ENCODE data around the gene PCDHGA8.

Gene PCDHGA8

DNA sequence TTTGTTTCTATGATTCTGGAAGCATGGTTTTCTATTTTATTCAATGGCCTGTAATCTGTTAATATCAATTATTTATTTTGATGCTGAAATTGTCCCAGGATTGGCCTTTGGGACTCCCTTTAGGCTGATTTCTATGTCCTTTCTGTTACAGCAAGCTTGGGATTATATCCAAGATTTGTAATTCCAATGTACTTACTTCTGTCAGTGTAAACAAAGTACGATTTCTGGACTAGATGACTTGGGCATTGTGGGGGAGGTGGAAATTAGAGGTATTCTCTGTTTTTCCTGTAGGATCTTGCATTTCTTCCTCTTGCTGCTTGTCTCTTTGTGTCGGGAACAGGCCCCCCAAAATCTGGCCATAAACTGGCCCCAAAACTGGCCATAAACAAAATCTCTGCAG lies 41.6 kb downstream of the PCDHGA8 start:
- Histone ChIP-seq H3K4me1 (ENCODE audit: insufficient read depth, insufficient read length) (no peaks in the 10 kb centered on the region), H3K36me3 (ENCODE audit: insufficient read depth, insufficient read length, low read length) (no peaks in the 10 kb centered on the region), H3K4me3 (ENCODE audit: insufficient read length, low read depth) (no peak overlapping the region), H3K9ac (ENCODE audit: insufficient read length, low read depth) (no peak overlapping the region), H3K9me3 (ENCODE audit: insufficient read depth, low read length) (peaks cover 18% of the 10 kb centered on the region; the same call in 1 of the 2 replicates), H3K27me3 (ENCODE audit: insufficient read depth, insufficient read length) (no peaks in the 10 kb centered on the region)
- TF ChIP-seq ZNF274 (IDR thresholded peaks at IDR 0.05; ENCODE audit: low read depth, low read length) (no peak), YY1 (IDR thresholded peaks at IDR 0.05; ENCODE audit: insufficient read depth, insufficient read length) (no peak), SUZ12 (IDR thresholded peaks at IDR 0.05; ENCODE audit: extremely low read depth, insufficient read depth, insufficient read length) (no peak)
- no peak for DNase-seq (ENCODE audit: low read depth, low spot score)

DNA sequence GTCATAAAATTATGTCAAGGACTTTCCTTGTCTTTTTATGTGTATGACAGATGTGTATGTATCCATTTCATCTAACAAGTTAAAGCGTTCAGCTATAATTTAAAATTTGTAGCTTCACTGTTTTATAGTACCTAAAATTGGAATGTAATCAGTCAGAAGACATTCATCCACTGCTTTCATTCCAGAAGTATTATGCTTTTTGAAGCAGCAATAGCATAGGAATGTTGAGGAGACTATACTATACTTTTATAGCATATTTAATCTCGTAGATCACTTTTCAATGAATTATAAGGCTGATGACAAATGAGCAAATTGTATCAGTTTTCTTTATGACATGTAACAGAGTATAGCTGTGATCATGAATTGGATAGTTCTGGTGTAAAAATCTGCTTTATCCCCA lies 44.8 kb downstream of the PCDHGA8 start:
- H3K9ac ChIP-seq (ENCODE audit: insufficient read length, low read depth) = no peak overlapping the region
- TF ChIP-seq YY1 (IDR thresholded peaks at IDR 0.05; ENCODE audit: insufficient read depth, insufficient read length) (no peak), SUZ12 (IDR thresholded peaks at IDR 0.05; ENCODE audit: extremely low read depth, insufficient read depth, insufficient read length) (no peak), ZNF274 (IDR thresholded peaks at IDR 0.05; ENCODE audit: low read depth, low read length) (no peak)
- H3K4me1 ChIP-seq (ENCODE audit: insufficient read depth, insufficient read length) = no peaks in the 10 kb centered on the region
- no peaks in the 10 kb centered on the region for H3K36me3 ChIP-seq (ENCODE audit: insufficient read depth, insufficient read length, low read length)
- H3K4me3 ChIP-seq (ENCODE audit: insufficient read length, low read depth) = no peak overlapping the region
- no peaks in the 10 kb centered on the region for H3K27me3 ChIP-seq (ENCODE audit: insufficient read depth, insufficient read length)
- H3K9me3 ChIP-seq (ENCODE audit: insufficient read depth, low read length) = peaks cover 7% of the 10 kb centered on the region; the same call in 1 of the 2 replicates
- DNase-seq (ENCODE audit: low read depth, low spot score) = no peak

DNA sequence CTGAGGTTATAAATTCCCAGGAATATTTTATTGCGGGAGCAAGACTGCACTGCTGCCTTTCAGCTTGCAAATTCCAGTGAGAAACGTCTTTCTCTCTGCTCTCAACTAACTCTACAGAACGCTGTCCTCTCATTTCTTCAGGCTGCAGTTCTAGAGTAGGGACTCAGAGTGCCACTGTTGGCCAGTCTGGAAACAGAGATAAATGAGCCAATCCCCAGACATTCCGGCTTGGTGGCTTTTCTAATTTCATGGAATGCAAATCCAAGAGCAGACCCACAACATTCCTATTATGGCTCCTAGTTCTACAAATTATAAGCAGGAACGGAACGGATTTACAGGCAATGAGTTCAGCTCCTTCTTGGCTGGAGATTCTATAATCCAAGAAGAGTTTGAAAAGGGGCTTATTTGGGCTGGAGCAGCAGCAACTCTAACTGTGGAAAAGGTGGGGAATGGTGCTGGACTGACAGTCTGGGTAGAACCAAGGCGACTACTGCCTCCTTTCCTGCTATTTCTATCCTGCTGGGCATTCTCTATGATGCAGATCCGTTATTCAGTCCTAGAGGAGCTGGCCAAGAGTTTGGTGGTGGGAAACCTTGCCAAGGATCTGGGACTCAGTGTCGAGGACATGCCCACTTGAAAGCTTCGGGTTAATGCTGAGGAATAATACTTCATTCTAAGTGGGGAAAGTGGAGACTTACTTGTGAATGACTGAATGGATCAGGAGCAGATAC lies 47.1 kb downstream of the PCDHGA8 start:
- H3K4me3 ChIP-seq (ENCODE audit: insufficient read length, low read depth) = no peak overlapping the region
- TF ChIP-seq ZNF274 (IDR thresholded peaks at IDR 0.05; ENCODE audit: low read depth, low read length) (no peak), YY1 (IDR thresholded peaks at IDR 0.05; ENCODE audit: insufficient read depth, insufficient read length) (no peak), SUZ12 (IDR thresholded peaks at IDR 0.05; ENCODE audit: extremely low read depth, insufficient read depth, insufficient read length) (no peak)
- no peaks in the 10 kb centered on the region for H3K4me1 ChIP-seq (ENCODE audit: insufficient read depth, insufficient read length)
- H3K36me3 ChIP-seq (ENCODE audit: insufficient read depth, insufficient read length, low read length) = no peaks in the 10 kb centered on the region
- peaks cover 6% of the 10 kb centered on the region for H3K9me3 ChIP-seq (ENCODE audit: insufficient read depth, low read length)
- DNase-seq (ENCODE audit: low read depth, low spot score) = no peak
- H3K27me3 ChIP-seq (ENCODE audit: insufficient read depth, insufficient read length) = no peaks in the 10 kb centered on the region
- H3K9ac ChIP-seq (ENCODE audit: insufficient read length, low read depth) = no peak overlapping the region

DNA sequence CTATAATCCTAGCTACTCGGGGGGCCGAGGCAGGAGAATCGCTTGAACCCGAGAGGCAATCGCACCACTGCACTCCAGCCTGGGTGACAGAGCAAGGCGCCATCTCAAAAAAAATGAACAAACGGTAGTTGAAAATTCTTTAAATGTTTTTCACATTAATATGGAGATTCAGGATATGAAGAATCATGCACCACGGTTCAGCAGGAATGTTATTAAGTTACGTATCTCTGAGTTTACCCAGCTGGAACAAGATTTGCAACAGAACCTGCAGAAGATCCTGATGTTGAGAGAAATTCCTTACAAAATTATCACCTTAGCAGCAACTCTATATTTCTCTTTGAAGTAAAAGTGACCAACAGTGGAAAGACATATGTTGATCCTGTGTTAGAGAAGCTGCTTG lies 47.9 kb downstream of the PCDHGA8 start:
- Histone ChIP-seq H3K36me3 (ENCODE audit: insufficient read depth, insufficient read length, low read length) (no peaks in the 10 kb centered on the region), H3K9me3 (ENCODE audit: insufficient read depth, low read length) (peaks cover 6% of the 10 kb centered on the region), H3K9ac (ENCODE audit: insufficient read length, low read depth) (no peak overlapping the region), H3K27me3 (ENCODE audit: insufficient read depth, insufficient read length) (no peaks in the 10 kb centered on the region), H3K4me3 (ENCODE audit: insufficient read length, low read depth) (no peak overlapping the region), H3K4me1 (ENCODE audit: insufficient read depth, insufficient read length) (no peaks in the 10 kb centered on the region)
- TF ChIP-seq SUZ12 (IDR thresholded peaks at IDR 0.05; ENCODE audit: extremely low read depth, insufficient read depth, insufficient read length) (no peak), ZNF274 (IDR thresholded peaks at IDR 0.05; ENCODE audit: low read depth, low read length) (no peak), YY1 (IDR thresholded peaks at IDR 0.05; ENCODE audit: insufficient read depth, insufficient read length) (no peak)
- no peak for DNase-seq (ENCODE audit: low read depth, low spot score)

DNA sequence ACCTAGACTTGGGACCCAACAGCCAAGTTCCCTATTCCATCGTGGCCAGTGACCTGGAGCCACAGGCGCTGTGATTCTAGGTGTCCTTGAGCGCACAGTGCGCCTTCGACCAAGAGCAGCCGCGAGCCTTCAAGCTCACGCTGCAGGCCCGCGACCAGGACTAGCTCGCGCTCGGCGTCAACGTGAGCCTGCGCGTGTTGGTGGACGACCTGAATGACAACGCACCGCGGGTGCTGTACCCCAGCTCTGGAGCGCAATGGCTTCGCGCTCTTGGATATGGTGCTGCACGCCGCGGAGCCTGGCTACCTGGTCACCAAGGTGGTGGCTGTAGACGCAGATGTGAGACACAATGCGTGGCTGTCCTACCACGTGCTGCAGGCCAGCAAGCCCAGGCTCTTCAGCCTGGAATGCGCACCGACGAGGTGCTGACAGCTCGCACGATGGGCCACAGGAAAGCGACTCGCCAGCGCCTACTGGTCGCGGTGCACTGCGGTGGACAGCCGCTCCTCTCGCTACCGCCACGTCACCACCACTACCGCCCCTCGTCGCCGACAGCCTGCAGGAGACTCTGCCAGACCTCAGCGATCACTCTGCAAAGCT lies 49.2 kb downstream of the PCDHGA8 start:
- Histone ChIP-seq H3K4me1 (ENCODE audit: insufficient read depth, insufficient read length) (no peaks in the 10 kb centered on the region), H3K4me3 (ENCODE audit: insufficient read length, low read depth) (no peak overlapping the region), H3K36me3 (ENCODE audit: insufficient read depth, insufficient read length, low read length) (no peaks in the 10 kb centered on the region), H3K9me3 (ENCODE audit: insufficient read depth, low read length) (peaks cover 6% of the 10 kb centered on the region), H3K9ac (ENCODE audit: insufficient read length, low read depth) (no peak overlapping the region), H3K27me3 (ENCODE audit: insufficient read depth, insufficient read length) (no peaks in the 10 kb centered on the region)
- TF ChIP-seq ZNF274 (IDR thresholded peaks at IDR 0.05; ENCODE audit: low read depth, low read length) = no peak
- no peak for TF ChIP-seq SUZ12 (IDR thresholded peaks at IDR 0.05; ENCODE audit: extremely low read depth, insufficient read depth, insufficient read length)
- no peak for TF ChIP-seq YY1 (IDR thresholded peaks at IDR 0.05; ENCODE audit: insufficient read depth, insufficient read length)
- DNase-seq (ENCODE audit: low read depth, low spot score) = no peak

Data from NT2/D1 (cell line).